Hypothalamus (tissue), 51 donors: Measurements from ENCODE around the gene ZNF316.
"Not testable (repeated sequence)": the region's sequence is repeated elsewhere in the genome, so short reads cannot be mapped to it uniquely, and the experiment has no call there.

Experiments
- DNase-seq, 51 donors: peaks; one replicate each; lab custom pipeline; 2025; lab: John Stamatoyannopoulos, UW

ZNF316 gene

GRCh38 chr7:6621195-6622133 is 15.7 kb upstream of the ZNF316 start:
- DNase-seq: no peak

GRCh38 chr7:6622134-6622710 is 14.9 kb upstream of the ZNF316 start:
- DNase-seq: no peak

GRCh38 chr7:6623589-6624245 is 13.4 kb upstream of the ZNF316 start:
- no peak for DNase-seq

GRCh38 chr7:6624246-6624611 is 12.9 kb upstream of the ZNF316 start:
- no peak for DNase-seq

- DNase-seq: no peak
Measured at GRCh38 chr7:6628045-6628444, 9.1 kb upstream of the ZNF316 start.

- no peak for DNase-seq
Measured at GRCh38 chr7:6630007-6630849, 6.9 kb upstream of the ZNF316 start.

- DNase-seq: no peak
Measured at GRCh38 chr7:6631605-6632004, 5.5 kb upstream of the ZNF316 start.

- DNase-seq: no peak
Measured at GRCh38 chr7:6634021-6634420, 3.1 kb upstream of the ZNF316 start.

GRCh38 chr7:6634971-6635370 is 2.1 kb upstream of the ZNF316 start:
- not testable (repeated sequence) for DNase-seq

- peak in 5 of 51 donors; percentile 3 to 19 (median 7) for DNase-seq
Measured at GRCh38 chr7:6637544-6638229, 569 bp downstream of the ZNF316 start.

GRCh38 chr7:6639032-6639431 is 1.9 kb downstream of the ZNF316 start:
- no peak for DNase-seq

GRCh38 chr7:6639627-6640026 is 2.5 kb downstream of the ZNF316 start:
- no peak for DNase-seq

GRCh38 chr7:6640246-6640721 is 3.2 kb downstream of the ZNF316 start:
- peak in 1 of 51 donors; percentile 12 for DNase-seq

- no peak for DNase-seq
Measured at GRCh38 chr7:6641305-6642035, 4.4 kb downstream of the ZNF316 start.

GRCh38 chr7:6642239-6642839 is 5.2 kb downstream of the ZNF316 start:
- no peak for DNase-seq

- no peak for DNase-seq
Measured at GRCh38 chr7:6642861-6643640, 5.9 kb downstream of the ZNF316 start.

GRCh38 chr7:6643915-6644625 is 7.0 kb downstream of the ZNF316 start:
- DNase-seq: no peak
